Upper lobe of left lung (tissue), 4 donors: Measurements from ENCODE around the gene MAST4.

Source experiments
- CTCF ChIP-seq, 6 experiments: fragments of 450-650 bp in 4 of 6; fragments of 200-600 bp in 2 of 6; sonication (generic) in 2 of 6; IDR thresholded peaks; one replicate each; pipeline ENCODE4 v1.5.1; 2016 to 2019; ENCODE audit warnings: antibody characterized with exemption in 6 of 6
- EP300 ChIP-seq, 4 donors: sonication (generic); formaldehyde crosslinking; IDR thresholded peaks; one replicate each; pipeline ENCODE4 v1.5.1; 2017; ENCODE audit warnings: antibody characterized with exemption in 4 of 4, control low read depth in 2 of 4
- POLR2A ChIP-seq, 4 donors: fragments of 450-650 bp; IDR thresholded peaks; one replicate each; pipeline ENCODE4 v1.5.1; 2016 to 2017; ENCODE audit warnings: antibody characterized with exemption in 4 of 4, mild to moderate bottlenecking in 2 of 4
- POLR2AphosphoS5 ChIP-seq, 2 donors: sonication (generic); formaldehyde crosslinking; IDR thresholded peaks; one replicate each; pipeline ENCODE4 v1.5.1; 2017; ENCODE audit warnings: antibody characterized with exemption in 2 of 2

GRCh38 chr5:66802941-66803340 lies 206.7 kb downstream of the MAST4 start:
- no peak for TF ChIP-seq CTCF (IDR thresholded peaks at IDR 0.05)
- TF ChIP-seq EP300 (IDR thresholded peaks at IDR 0.05): no peak
- TF ChIP-seq POLR2A (IDR thresholded peaks at IDR 0.05): no peak
- no peak for TF ChIP-seq POLR2AphosphoS5 (IDR thresholded peaks at IDR 0.05)
